HEK293T (cell line): ENCODE measurements around the gene HIGD1A.

Source experiments
- CTCF ChIA-PET: fragments of 350-600 bp; formaldehyde crosslinking; extraction: SDS; loops from one replicate; lab custom pipeline; 2021; ENCODE audit warnings: antibody characterized with exemption, inconsistent platforms; lab: Yijun Ruan, JAX
- POLR2A ChIA-PET: fragments of 350-600 bp; formaldehyde crosslinking; extraction: SDS; loops from one replicate; lab custom pipeline; 2020; ENCODE audit warnings: antibody characterized with exemption, inconsistent platforms; lab: Yijun Ruan, JAX
- DNase-seq: peaks from one replicate; pipeline ENCODE4 v3.0.0; 2012; ENCODE audit warnings: mixed read lengths; ENCODE audit errors: extremely low spot score
- ARNT ChIP-seq: fragments of 450-650 bp; IDR thresholded peaks from 2 replicates; pipeline ENCODE4 v1.6.1; 2017; ENCODE audit warnings: mild to moderate bottlenecking
- BHLHE40 ChIP-seq: fragments of 450-650 bp; IDR thresholded peaks from 2 replicates; pipeline ENCODE4 v1.6.1; 2016; ENCODE audit warnings: mild to moderate bottlenecking, moderate library complexity, borderline replicate concordance
- CTBP1 ChIP-seq: fragments of 450-650 bp; IDR thresholded peaks from 2 replicates; pipeline ENCODE4 v1.6.1; 2016; ENCODE audit warnings: borderline replicate concordance
- ELF4 ChIP-seq: fragments of 450-650 bp; IDR thresholded peaks from 2 replicates; pipeline ENCODE4 v1.6.1; 2017; ENCODE audit warnings: antibody characterized with exemption
- FOXA1 ChIP-seq: fragments of 450-650 bp; IDR thresholded peaks from 2 replicates; pipeline ENCODE4 v1.6.1; 2016; ENCODE audit warnings: mild to moderate bottlenecking
- FOXK2 ChIP-seq: fragments of 450-650 bp; IDR thresholded peaks from 2 replicates; pipeline ENCODE4 v1.6.1; 2016; ENCODE audit warnings: mild to moderate bottlenecking
- FOXM1 ChIP-seq: fragments of 450-650 bp; IDR thresholded peaks from 2 replicates; pipeline ENCODE4 v1.6.1; 2017; ENCODE audit warnings: mild to moderate bottlenecking, borderline replicate concordance
- HDGF ChIP-seq: fragments of 450-650 bp; IDR thresholded peaks from 2 replicates; pipeline ENCODE4 v1.6.1; 2017; ENCODE audit warnings: antibody characterized with exemption, borderline replicate concordance
- L3MBTL2 ChIP-seq: fragments of 450-650 bp; conservative IDR thresholded peaks from 2 replicates; pipeline ENCODE4 v1.6.1; 2016; ENCODE audit warnings: mild to moderate bottlenecking
- LEF1 ChIP-seq: fragments of 450-650 bp; IDR thresholded peaks from 2 replicates; pipeline ENCODE4 v1.6.1; 2017; ENCODE audit warnings: mild to moderate bottlenecking, borderline replicate concordance
- NFRKB ChIP-seq: fragments of 450-650 bp; IDR thresholded peaks from 2 replicates; pipeline ENCODE4 v1.6.1; 2016; ENCODE audit warnings: mild to moderate bottlenecking, moderate library complexity
- PKNOX1 ChIP-seq: fragments of 450-650 bp; IDR thresholded peaks from 2 replicates; pipeline ENCODE4 v1.6.1; 2016
- SP1 ChIP-seq: fragments of 450-650 bp; IDR thresholded peaks from 2 replicates; pipeline ENCODE4 v1.6.1; 2017
- SUZ12 ChIP-seq: fragments of 450-650 bp; IDR thresholded peaks from 2 replicates; pipeline ENCODE4 v1.6.1; 2016; ENCODE audit warnings: mild to moderate bottlenecking
- TARDBP ChIP-seq: fragments of 450-650 bp; IDR thresholded peaks from 2 replicates; pipeline ENCODE4 v1.6.1; 2016
- ZNF384 ChIP-seq: fragments of 450-650 bp; IDR thresholded peaks from 2 replicates; pipeline ENCODE4 v1.6.1; 2016

Gene HIGD1A

GRCh38 chr3:42752961-42753360, 51.3 kb downstream of the HIGD1A start:
- DNase-seq = no peak
- TF ChIP-seq CTBP1 = no peak
- TF ChIP-seq BHLHE40 = no peak
- no peak for TF ChIP-seq SUZ12
- ChIA-PET CTCF (no interaction called here), POLR2A (interaction anchor here (0.8 kb wide), 1 partner anchor 117 kb away, joined by 3 read pairs; no protein-coding TSS in a partner anchor)

- TF ChIP-seq LEF1 (no peak), L3MBTL2 (no peak), SP1 (no peak), SUZ12 (no peak), FOXK2 (no peak), BHLHE40 (no peak), HDGF (no peak), FOXM1 (no peak), PKNOX1 (no peak), FOXA1 (no peak), ARNT (no peak), NFRKB (no peak), ELF4 (no peak), ZNF384 (no peak), TARDBP (no peak), CTBP1 (no peak)
- ChIA-PET POLR2A (interaction anchor here (0.8 kb wide), 1 partner anchor 117 kb away, joined by 3 read pairs; no protein-coding TSS in a partner anchor), CTCF (no interaction called here)
- DNase-seq = no peak
These were observed 51.8 kb downstream of the HIGD1A start for GRCh38 chr3:42752441-42752840.

GRCh38 chr3:42751609-42752008, 52.7 kb downstream of the HIGD1A start:
- POLR2A ChIA-PET = no interaction called here
- DNase-seq = no peak
- TF ChIP-seq ZNF384 = no peak
- no peak for TF ChIP-seq CTBP1
- TF ChIP-seq ELF4 = no peak
- TF ChIP-seq SUZ12 = no peak
- no peak for TF ChIP-seq BHLHE40
- no peak for TF ChIP-seq TARDBP
- no peak for TF ChIP-seq HDGF
- no peak for TF ChIP-seq FOXA1
- TF ChIP-seq FOXK2 = no peak
- no peak for TF ChIP-seq SP1
- TF ChIP-seq NFRKB = no peak
- TF ChIP-seq ARNT = no peak
- no peak for TF ChIP-seq PKNOX1
- no peak for TF ChIP-seq FOXM1
- TF ChIP-seq LEF1 = no peak
- TF ChIP-seq L3MBTL2 = no peak
- CTCF ChIA-PET = no interaction called here

GRCh38 chr3:42750834-42751233, 53.5 kb downstream of the HIGD1A start:
- CTCF ChIA-PET = no interaction called here
- TF ChIP-seq LEF1 = no peak
- TF ChIP-seq NFRKB = no peak
- no peak for TF ChIP-seq ARNT
- TF ChIP-seq FOXM1 = no peak
- TF ChIP-seq CTBP1 = no peak
- TF ChIP-seq L3MBTL2 = no peak
- no peak for TF ChIP-seq TARDBP
- TF ChIP-seq PKNOX1 = no peak
- no peak for TF ChIP-seq FOXK2
- no peak for TF ChIP-seq FOXA1
- TF ChIP-seq BHLHE40 = no peak
- TF ChIP-seq HDGF = no peak
- POLR2A ChIA-PET = no interaction called here
- DNase-seq = no peak

GRCh38 chr3:42749753-42750231, 54.5 kb downstream of the HIGD1A start:
- ChIA-PET CTCF (no interaction called here), POLR2A (no interaction called here)
- no peak for DNase-seq

More at GRCh38 chr3:42749753-42750231, 54.5 kb downstream of the HIGD1A start:
- TF ChIP-seq SP1 (no peak), L3MBTL2 (no peak), TARDBP (no peak), FOXK2 (no peak), HDGF (no peak), CTBP1 (no peak), FOXA1 (no peak), FOXM1 (no peak), PKNOX1 (no peak), SUZ12 (no peak), NFRKB (no peak), ZNF384 (no peak), ELF4 (no peak), ARNT (no peak), LEF1 (no peak), BHLHE40 (no peak)
